HEK293 (cell line): ENCODE measurements around the gene RAB3GAP2.

Experiments
- CTCF ChIA-PET: fragments of 350-600 bp; formaldehyde crosslinking; extraction: SDS; loops from one replicate; lab custom pipeline; 2021; ENCODE audit warnings: antibody characterized with exemption; lab: Yijun Ruan, JAX
- POLR2A ChIA-PET: fragments of 300-600 bp; formaldehyde crosslinking; extraction: SDS; loops from one replicate; lab custom pipeline; 2020; ENCODE audit warnings: antibody characterized with exemption, inconsistent platforms; lab: Yijun Ruan, JAX
- H3K27ac ChIP-seq: fragments of 200-500 bp; sonication (Bioruptor generic); 2 replicates; pipeline ENCODE4 v1.5.1; 2014; ENCODE audit warnings: low read depth, low read length, control low read depth, inconsistent platforms; ENCODE audit errors: extremely low read depth
- H3K36me3 ChIP-seq, 2 experiments: fragments of 200-500 bp in 1 of 2; sonication (Bioruptor generic) in 1 of 2; 1 replicate in 1 of 2; 2 replicates in 1 of 2; pipeline ENCODE4 v1.5.1; 2014 to 2017; ENCODE audit warnings: inconsistent platforms in 2 of 2, low read length in 2 of 2; ENCODE audit not compliant: control insufficient read depth in 2 of 2, insufficient read depth in 1 of 2
- H3K4me1 ChIP-seq: fragments of 200-500 bp; sonication (Bioruptor generic); 2 replicates; pipeline ENCODE4 v1.5.1; 2014; ENCODE audit warnings: mild to moderate bottlenecking, low read length, inconsistent platforms; ENCODE audit not compliant: control insufficient read depth, insufficient read depth
- H3K4me3 ChIP-seq: 2 replicates; pipeline ENCODE4 v1.5.1; 2011; ENCODE audit warnings: low read depth, mild to moderate bottlenecking, control low read depth, low read length, moderate library complexity
- H3K9me3 ChIP-seq: fragments of 200-500 bp; sonication (Bioruptor generic); 2 replicates; pipeline ENCODE4 v1.5.1; 2014; ENCODE audit warnings: low read depth, low read length, inconsistent platforms; ENCODE audit not compliant: control insufficient read depth, insufficient read depth
- BCL11B ChIP-seq: fragments of 450-650 bp; formaldehyde crosslinking; IDR thresholded peaks from 2 replicates; pipeline ENCODE4 v1.5.1; 2016; ENCODE audit warnings: low read depth, missing biosample characterization, missing genetic modification characterization
- GFI1B ChIP-seq: fragments of 450-650 bp; formaldehyde crosslinking; IDR thresholded peaks from 2 replicates; pipeline ENCODE4 v1.5.1; 2016; ENCODE audit warnings: missing biosample characterization, missing genetic modification characterization
- HOXA7 ChIP-seq: sonication (generic); formaldehyde crosslinking; IDR thresholded peaks from 2 replicates; pipeline ENCODE4 v1.8.1; 2022; ENCODE audit warnings: missing genetic modification reagents, borderline replicate concordance
- MEIS1 ChIP-seq: sonication (generic); formaldehyde crosslinking; IDR thresholded peaks from 2 replicates; pipeline ENCODE4 v1.8.1; 2022; ENCODE audit warnings: missing genetic modification reagents, mild to moderate bottlenecking, borderline replicate concordance
- SETDB1 ChIP-seq: IDR thresholded peaks from one replicate; pipeline ENCODE4 v1.6.1; 2017; ENCODE audit warnings: mild to moderate bottlenecking, low read length, moderate library complexity, mixed read lengths; ENCODE audit not compliant: insufficient read length
- ZEB2 ChIP-seq: fragments of 450-650 bp; formaldehyde crosslinking; IDR thresholded peaks from 2 replicates; pipeline ENCODE4 v1.5.1; 2016; ENCODE audit warnings: missing biosample characterization, missing genetic modification characterization
- ZNF132 ChIP-seq: fragments of 450-650 bp; formaldehyde crosslinking; IDR thresholded peaks from 2 replicates; pipeline ENCODE4 v1.5.1; 2017; ENCODE audit warnings: missing biosample characterization, missing genetic modification characterization, borderline replicate concordance
- ZNF133 ChIP-seq: fragments of 450-650 bp; formaldehyde crosslinking; IDR thresholded peaks from 2 replicates; pipeline ENCODE4 v1.5.1; 2016; ENCODE audit warnings: missing biosample characterization, missing genetic modification characterization
- ZNF140 ChIP-seq: fragments of 450-650 bp; formaldehyde crosslinking; IDR thresholded peaks from 2 replicates; pipeline ENCODE4 v1.5.1; 2016; ENCODE audit warnings: missing biosample characterization, missing genetic modification characterization
- ZNF155 ChIP-seq: fragments of 450-650 bp; formaldehyde crosslinking; IDR thresholded peaks from 2 replicates; pipeline ENCODE4 v1.5.1; 2016; ENCODE audit warnings: missing biosample characterization, missing genetic modification characterization
- ZNF174 ChIP-seq: fragments of 450-650 bp; formaldehyde crosslinking; IDR thresholded peaks from 2 replicates; pipeline ENCODE4 v1.5.0; 2017; ENCODE audit warnings: missing biosample characterization, mild to moderate bottlenecking, missing genetic modification characterization
- ZNF2 ChIP-seq: fragments of 450-650 bp; formaldehyde crosslinking; IDR thresholded peaks from 2 replicates; pipeline ENCODE4 v1.5.1; 2016; ENCODE audit warnings: missing biosample characterization, missing genetic modification characterization
- ZNF211 ChIP-seq: fragments of 450-650 bp; formaldehyde crosslinking; IDR thresholded peaks from 2 replicates; pipeline ENCODE4 v1.5.1; 2016; ENCODE audit warnings: low read depth, missing biosample characterization, missing genetic modification characterization
- ZNF23 ChIP-seq: fragments of 450-650 bp; formaldehyde crosslinking; IDR thresholded peaks from 2 replicates; pipeline ENCODE4 v1.5.1; 2016; ENCODE audit warnings: missing biosample characterization, missing genetic modification characterization, borderline replicate concordance
- ZNF311 ChIP-seq: fragments of 450-650 bp; formaldehyde crosslinking; IDR thresholded peaks from 2 replicates; pipeline ENCODE4 v1.5.1; 2017; ENCODE audit warnings: missing biosample characterization, missing genetic modification characterization, borderline replicate concordance
- ZNF549 ChIP-seq: fragments of 450-650 bp; IDR thresholded peaks from 2 replicates; pipeline ENCODE4 v1.5.1; 2018; ENCODE audit warnings: missing biosample characterization, missing genetic modification characterization, mild to moderate bottlenecking, inconsistent platforms, moderate library complexity
- ZNF596 ChIP-seq: fragments of 450-650 bp; IDR thresholded peaks from 2 replicates; pipeline ENCODE4 v1.5.0; 2018; ENCODE audit warnings: missing biosample characterization, mild to moderate bottlenecking, missing genetic modification characterization, moderate library complexity
- ZNF658 ChIP-seq: fragments of 450-650 bp; formaldehyde crosslinking; IDR thresholded peaks from 2 replicates; pipeline ENCODE4; 2016; ENCODE audit warnings: missing biosample characterization, missing genetic modification characterization
- ZNF830 ChIP-seq: fragments of 450-650 bp; IDR thresholded peaks from 2 replicates; pipeline ENCODE4 v1.5.0; 2018; ENCODE audit warnings: missing biosample characterization, missing genetic modification characterization, low read depth, mild to moderate bottlenecking, moderate library complexity
- TF ChIP-seq, protein P1 (sequence below): fragments of 450-650 bp; formaldehyde crosslinking; IDR thresholded peaks from 2 replicates; pipeline ENCODE4 v1.5.1; 2016; ENCODE audit warnings: missing biosample characterization, missing genetic modification characterization
- TF ChIP-seq, protein P2 (sequence below): fragments of 450-650 bp; formaldehyde crosslinking; IDR thresholded peaks from 2 replicates; pipeline ENCODE4 v1.5.1; 2016; ENCODE audit warnings: missing biosample characterization, missing genetic modification characterization
- TF ChIP-seq, protein P3 (sequence below): IDR thresholded peaks from 2 replicates; pipeline ENCODE4 v1.6.1; 2011; ENCODE audit warnings: mild to moderate bottlenecking, low read depth, low read length, borderline replicate concordance
- TF ChIP-seq, protein P4 (sequence below): fragments of 450-650 bp; formaldehyde crosslinking; IDR thresholded peaks from 2 replicates; pipeline ENCODE4 v1.5.1; 2016; ENCODE audit warnings: missing biosample characterization, missing genetic modification characterization
- TF ChIP-seq, protein P5 (sequence below): fragments of 450-650 bp; formaldehyde crosslinking; conservative IDR thresholded peaks from 2 replicates; pipeline ENCODE4 v1.5.1; 2016; ENCODE audit warnings: low read depth, missing biosample characterization, missing genetic modification characterization

RAB3GAP2 gene

GRCh38 chr1:220296981-220297380 is 24.7 kb upstream of the RAB3GAP2 start:
- H3K36me3 ChIP-seq, result no peaks in the 10 kb centered on the region
- H3K4me1 ChIP-seq, result no peaks in the 10 kb centered on the region
- ChIA-PET CTCF (interaction anchor here (0.7 to 3.0 kb wide), 14 partner anchors 10 to 1349 kb away, joined by 3 to 23 read pairs (median 4); no protein-coding TSS in a partner anchor), POLR2A (no interaction called here)
- TF ChIP-seq ZNF174 (tag by site-specific recombination), result no peak
- TF ChIP-seq ZNF211 (tag by site-specific recombination), result no peak
- TF ChIP-seq, protein P1, sequence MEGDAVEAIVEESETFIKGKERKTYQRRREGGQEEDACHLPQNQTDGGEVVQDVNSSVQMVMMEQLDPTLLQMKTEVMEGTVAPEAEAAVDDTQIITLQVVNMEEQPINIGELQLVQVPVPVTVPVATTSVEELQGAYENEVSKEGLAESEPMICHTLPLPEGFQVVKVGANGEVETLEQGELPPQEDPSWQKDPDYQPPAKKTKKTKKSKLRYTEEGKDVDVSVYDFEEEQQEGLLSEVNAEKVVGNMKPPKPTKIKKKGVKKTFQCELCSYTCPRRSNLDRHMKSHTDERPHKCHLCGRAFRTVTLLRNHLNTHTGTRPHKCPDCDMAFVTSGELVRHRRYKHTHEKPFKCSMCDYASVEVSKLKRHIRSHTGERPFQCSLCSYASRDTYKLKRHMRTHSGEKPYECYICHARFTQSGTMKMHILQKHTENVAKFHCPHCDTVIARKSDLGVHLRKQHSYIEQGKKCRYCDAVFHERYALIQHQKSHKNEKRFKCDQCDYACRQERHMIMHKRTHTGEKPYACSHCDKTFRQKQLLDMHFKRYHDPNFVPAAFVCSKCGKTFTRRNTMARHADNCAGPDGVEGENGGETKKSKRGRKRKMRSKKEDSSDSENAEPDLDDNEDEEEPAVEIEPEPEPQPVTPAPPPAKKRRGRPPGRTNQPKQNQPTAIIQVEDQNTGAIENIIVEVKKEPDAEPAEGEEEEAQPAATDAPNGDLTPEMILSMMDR (tag by site-specific recombination), result no peak
- TF ChIP-seq, protein P2, sequence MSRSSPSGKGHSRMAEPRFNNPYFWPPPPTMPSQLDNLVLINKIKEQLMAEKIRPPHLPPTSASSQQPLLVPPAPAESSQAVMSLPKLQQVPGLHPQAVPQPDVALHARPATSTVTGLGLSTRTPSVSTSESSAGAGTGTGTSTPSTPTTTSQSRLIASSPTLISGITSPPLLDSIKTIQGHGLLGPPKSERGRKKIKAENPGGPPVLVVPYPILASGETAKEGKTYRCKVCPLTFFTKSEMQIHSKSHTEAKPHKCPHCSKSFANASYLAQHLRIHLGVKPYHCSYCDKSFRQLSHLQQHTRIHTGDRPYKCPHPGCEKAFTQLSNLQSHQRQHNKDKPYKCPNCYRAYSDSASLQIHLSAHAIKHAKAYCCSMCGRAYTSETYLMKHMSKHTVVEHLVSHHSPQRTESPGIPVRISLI (tag by site-specific recombination), result no peak
- no peak for TF ChIP-seq MEIS1
- TF ChIP-seq, protein P3, sequence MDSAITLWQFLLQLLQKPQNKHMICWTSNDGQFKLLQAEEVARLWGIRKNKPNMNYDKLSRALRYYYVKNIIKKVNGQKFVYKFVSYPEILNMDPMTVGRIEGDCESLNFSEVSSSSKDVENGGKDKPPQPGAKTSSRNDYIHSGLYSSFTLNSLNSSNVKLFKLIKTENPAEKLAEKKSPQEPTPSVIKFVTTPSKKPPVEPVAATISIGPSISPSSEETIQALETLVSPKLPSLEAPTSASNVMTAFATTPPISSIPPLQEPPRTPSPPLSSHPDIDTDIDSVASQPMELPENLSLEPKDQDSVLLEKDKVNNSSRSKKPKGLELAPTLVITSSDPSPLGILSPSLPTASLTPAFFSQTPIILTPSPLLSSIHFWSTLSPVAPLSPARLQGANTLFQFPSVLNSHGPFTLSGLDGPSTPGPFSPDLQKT, result no peak
- no peak for TF ChIP-seq ZNF2
- TF ChIP-seq ZNF23 (tag by site-specific recombination), result no peak
- no peak for TF ChIP-seq ZNF596
- TF ChIP-seq GFI1B (tag by site-specific recombination), result no peak
- TF ChIP-seq ZNF155 (tag by site-specific recombination), result no peak
- no peak for TF ChIP-seq ZNF311 (tag by site-specific recombination)
- H3K9me3 ChIP-seq, result no peaks in the 10 kb centered on the region
- no peak overlapping the region for H3K4me3 ChIP-seq
- no peak overlapping the region for H3K27ac ChIP-seq

- Histone ChIP-seq H3K36me3 (no peaks in the 10 kb centered on the region), H3K4me3 (no peak overlapping the region), H3K27ac (no peak overlapping the region), H3K9me3 (no peaks in the 10 kb centered on the region), H3K4me1 (no peaks in the 10 kb centered on the region)
- CTCF ChIA-PET, result interaction anchor here (0.7 to 3.0 kb wide), 7 partner anchors 14 to 509 kb away, joined by 3 to 23 read pairs (median 4); no protein-coding TSS in a partner anchor
- POLR2A ChIA-PET, result no interaction called here
- TF ChIP-seq ZNF549 (tag by site-specific recombination) (no peak), SETDB1 (no peak), HOXA7 (CRISPR knock-in tag) (no peak), BCL11B (no peak), ZNF658 (no peak), ZNF140 (no peak), ZEB2 (tag by site-specific recombination) (no peak), ZNF133 (tag by site-specific recombination) (no peak), ZNF830 (no peak), ZNF132 (tag by site-specific recombination) (no peak)
- TF ChIP-seq, protein P4, sequence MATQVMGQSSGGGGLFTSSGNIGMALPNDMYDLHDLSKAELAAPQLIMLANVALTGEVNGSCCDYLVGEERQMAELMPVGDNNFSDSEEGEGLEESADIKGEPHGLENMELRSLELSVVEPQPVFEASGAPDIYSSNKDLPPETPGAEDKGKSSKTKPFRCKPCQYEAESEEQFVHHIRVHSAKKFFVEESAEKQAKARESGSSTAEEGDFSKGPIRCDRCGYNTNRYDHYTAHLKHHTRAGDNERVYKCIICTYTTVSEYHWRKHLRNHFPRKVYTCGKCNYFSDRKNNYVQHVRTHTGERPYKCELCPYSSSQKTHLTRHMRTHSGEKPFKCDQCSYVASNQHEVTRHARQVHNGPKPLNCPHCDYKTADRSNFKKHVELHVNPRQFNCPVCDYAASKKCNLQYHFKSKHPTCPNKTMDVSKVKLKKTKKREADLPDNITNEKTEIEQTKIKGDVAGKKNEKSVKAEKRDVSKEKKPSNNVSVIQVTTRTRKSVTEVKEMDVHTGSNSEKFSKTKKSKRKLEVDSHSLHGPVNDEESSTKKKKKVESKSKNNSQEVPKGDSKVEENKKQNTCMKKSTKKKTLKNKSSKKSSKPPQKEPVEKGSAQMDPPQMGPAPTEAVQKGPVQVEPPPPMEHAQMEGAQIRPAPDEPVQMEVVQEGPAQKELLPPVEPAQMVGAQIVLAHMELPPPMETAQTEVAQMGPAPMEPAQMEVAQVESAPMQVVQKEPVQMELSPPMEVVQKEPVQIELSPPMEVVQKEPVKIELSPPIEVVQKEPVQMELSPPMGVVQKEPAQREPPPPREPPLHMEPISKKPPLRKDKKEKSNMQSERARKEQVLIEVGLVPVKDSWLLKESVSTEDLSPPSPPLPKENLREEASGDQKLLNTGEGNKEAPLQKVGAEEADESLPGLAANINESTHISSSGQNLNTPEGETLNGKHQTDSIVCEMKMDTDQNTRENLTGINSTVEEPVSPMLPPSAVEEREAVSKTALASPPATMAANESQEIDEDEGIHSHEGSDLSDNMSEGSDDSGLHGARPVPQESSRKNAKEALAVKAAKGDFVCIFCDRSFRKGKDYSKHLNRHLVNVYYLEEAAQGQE, result no peak
- TF ChIP-seq, protein P5, sequence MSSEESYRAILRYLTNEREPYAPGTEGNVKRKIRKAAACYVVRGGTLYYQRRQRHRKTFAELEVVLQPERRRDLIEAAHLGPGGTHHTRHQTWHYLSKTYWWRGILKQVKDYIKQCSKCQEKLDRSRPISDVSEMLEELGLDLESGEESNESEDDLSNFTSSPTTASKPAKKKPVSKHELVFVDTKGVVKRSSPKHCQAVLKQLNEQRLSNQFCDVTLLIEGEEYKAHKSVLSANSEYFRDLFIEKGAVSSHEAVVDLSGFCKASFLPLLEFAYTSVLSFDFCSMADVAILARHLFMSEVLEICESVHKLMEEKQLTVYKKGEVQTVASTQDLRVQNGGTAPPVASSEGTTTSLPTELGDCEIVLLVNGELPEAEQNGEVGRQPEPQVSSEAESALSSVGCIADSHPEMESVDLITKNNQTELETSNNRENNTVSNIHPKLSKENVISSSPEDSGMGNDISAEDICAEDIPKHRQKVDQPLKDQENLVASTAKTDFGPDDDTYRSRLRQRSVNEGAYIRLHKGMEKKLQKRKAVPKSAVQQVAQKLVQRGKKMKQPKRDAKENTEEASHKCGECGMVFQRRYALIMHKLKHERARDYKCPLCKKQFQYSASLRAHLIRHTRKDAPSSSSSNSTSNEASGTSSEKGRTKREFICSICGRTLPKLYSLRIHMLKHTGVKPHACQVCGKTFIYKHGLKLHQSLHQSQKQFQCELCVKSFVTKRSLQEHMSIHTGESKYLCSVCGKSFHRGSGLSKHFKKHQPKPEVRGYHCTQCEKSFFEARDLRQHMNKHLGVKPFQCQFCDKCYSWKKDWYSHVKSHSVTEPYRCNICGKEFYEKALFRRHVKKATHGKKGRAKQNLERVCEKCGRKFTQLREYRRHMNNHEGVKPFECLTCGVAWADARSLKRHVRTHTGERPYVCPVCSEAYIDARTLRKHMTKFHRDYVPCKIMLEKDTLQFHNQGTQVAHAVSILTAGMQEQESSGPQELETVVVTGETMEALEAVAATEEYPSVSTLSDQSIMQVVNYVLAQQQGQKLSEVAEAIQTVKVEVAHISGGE (tag by site-specific recombination), result no peak
Observed at GRCh38 chr1:220294846-220295301, 22.6 kb upstream of the RAB3GAP2 start.
